ENCODE measurements around the gene TEX19. TPM values are rescaled to one million over a fixed set of nuclear protein-coding genes. Genes with fewer than 3 reads are reported as not detected.

Gene TEX19
- polyA plus RNA-seq, 2 of the 4 experiments (the other 2 are of a cell fraction): 0.43 to 0.50 TPM

DNA sequence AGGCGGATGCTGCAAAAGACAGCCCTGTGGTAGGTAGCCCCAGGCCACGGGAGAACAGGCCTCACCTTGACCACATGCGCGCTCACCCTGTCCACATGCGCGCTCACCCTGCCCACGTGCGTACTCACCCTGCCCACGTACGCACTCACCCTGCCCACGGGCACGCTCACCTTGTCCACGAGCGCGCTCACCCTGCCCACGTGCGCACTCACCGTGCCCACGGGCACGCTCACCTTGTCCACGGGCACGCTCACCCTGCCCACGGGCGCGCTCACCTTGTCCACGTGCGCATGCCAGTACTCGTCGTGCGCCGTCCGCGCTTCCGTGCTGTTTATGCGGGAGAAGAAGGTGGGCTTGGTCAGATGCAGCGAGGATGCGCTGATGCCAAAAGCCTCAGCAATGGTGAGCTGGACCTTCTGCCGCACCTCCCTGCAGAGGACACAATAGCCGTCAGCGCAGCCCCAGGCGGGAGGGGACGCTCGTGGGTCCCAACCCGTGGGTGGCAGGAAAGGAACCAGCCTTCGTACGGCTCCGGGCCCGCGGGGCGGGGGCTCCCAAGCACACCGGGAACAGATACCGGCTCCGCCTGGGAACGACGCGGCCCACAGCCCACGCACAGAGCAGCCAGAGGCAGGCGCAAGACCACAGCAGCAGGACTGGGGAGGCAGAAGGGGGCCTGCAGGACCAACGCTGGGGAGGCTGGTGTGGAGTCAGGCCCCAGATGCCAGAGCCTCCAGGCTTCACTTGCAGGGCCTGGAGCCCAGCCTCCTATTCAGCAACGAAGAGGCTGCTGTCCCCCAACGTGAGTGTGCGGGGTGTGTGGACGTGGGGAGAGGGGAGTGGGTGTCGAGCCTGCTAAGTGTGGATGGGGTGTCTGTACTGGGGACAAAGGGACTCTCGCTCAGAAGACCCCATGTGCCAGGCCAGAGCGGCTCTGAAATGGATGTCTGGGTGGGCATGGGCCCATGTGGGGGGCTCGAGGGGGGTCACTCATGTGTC, 44.9 kb downstream of the TEX19 start:
- TF ChIP-seq, protein P1, sequence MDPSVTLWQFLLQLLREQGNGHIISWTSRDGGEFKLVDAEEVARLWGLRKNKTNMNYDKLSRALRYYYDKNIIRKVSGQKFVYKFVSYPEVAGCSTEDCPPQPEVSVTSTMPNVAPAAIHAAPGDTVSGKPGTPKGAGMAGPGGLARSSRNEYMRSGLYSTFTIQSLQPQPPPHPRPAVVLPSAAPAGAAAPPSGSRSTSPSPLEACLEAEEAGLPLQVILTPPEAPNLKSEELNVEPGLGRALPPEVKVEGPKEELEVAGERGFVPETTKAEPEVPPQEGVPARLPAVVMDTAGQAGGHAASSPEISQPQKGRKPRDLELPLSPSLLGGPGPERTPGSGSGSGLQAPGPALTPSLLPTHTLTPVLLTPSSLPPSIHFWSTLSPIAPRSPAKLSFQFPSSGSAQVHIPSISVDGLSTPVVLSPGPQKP (IDR thresholded peaks at IDR 0.05; ENCODE audit: low read depth, low read length): no peak
- TF ChIP-seq, protein P2, sequence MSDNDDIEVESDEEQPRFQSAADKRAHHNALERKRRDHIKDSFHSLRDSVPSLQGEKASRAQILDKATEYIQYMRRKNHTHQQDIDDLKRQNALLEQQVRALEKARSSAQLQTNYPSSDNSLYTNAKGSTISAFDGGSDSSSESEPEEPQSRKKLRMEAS (IDR thresholded peaks at IDR 0.05): no peak
- no peak for TF ChIP-seq EHMT2 (IDR thresholded peaks at IDR 0.05; ENCODE audit: low read depth)
- TF ChIP-seq HEYL (CRISPR knock-in tag; IDR thresholded peaks at IDR 0.05): no peak
- no peak for TF ChIP-seq HDAC2 (IDR thresholded peaks at IDR 0.05)
- TF ChIP-seq MYC (IDR thresholded peaks at IDR 0.05; ENCODE audit: borderline replicate concordance, low read length): no peak
- no peak for TF ChIP-seq GATA3 (IDR thresholded peaks at IDR 0.05; ENCODE audit: borderline replicate concordance)
- no peak for TF ChIP-seq JUNB (IDR thresholded peaks at IDR 0.05)
- no peak for TF ChIP-seq NPAS2 (CRISPR knock-in tag; IDR thresholded peaks at IDR 0.05; ENCODE audit: borderline replicate concordance)
- no peak for TF ChIP-seq BHLHE40 (IDR thresholded peaks at IDR 0.05; ENCODE audit: low read depth, low read length)
- no peak for TF ChIP-seq CHD2 (IDR thresholded peaks at IDR 0.05; ENCODE audit: low read length, partially characterized antibody)
- TF ChIP-seq CEBPB (IDR thresholded peaks at IDR 0.05): no peak
- TF ChIP-seq, protein P3, sequence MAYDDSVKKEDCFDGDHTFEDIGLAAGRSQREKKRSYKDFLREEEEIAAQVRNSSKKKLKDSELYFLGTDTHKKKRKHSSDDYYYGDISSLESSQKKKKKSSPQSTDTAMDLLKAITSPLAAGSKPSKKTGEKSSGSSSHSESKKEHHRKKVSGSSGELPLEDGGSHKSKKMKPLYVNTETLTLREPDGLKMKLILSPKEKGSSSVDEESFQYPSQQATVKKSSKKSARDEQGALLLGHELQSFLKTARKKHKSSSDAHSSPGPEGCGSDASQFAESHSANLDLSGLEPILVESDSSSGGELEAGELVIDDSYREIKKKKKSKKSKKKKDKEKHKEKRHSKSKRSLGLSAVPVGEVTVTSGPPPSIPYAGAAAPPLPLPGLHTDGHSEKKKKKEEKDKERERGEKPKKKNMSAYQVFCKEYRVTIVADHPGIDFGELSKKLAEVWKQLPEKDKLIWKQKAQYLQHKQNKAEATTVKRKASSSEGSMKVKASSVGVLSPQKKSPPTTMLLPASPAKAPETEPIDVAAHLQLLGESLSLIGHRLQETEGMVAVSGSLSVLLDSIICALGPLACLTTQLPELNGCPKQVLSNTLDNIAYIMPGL (CRISPR knock-in tag; IDR thresholded peaks at IDR 0.05; ENCODE audit: borderline replicate concordance): no peak
- TF ChIP-seq, protein P4, sequence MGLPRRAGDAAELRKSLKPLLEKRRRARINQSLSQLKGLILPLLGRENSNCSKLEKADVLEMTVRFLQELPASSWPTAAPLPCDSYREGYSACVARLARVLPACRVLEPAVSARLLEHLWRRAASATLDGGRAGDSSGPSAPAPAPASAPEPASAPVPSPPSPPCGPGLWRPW (IDR thresholded peaks at IDR 0.05): no peak
- TF ChIP-seq TP53 (CRISPR knock-in tag; IDR thresholded peaks at IDR 0.05): no peak
- no peak for TF ChIP-seq PHF8 (IDR thresholded peaks at IDR 0.05; ENCODE audit: borderline replicate concordance, low read depth)
- FAIRE-seq (no peak), DNase-seq (ENCODE audit: low read depth in 1 of 2, low spot score in 1 of 2) (no peak), ATAC-seq (no peak; a peak in 1 of 6 replicates)
- no peak overlapping the region for H3K27ac ChIP-seq
- ChIA-PET CTCF (interaction anchor here (1.9 to 2.4 kb wide), 2 partner anchors 10 to 11 kb away, joined by 8 to 21 read pairs; no protein-coding TSS in a partner anchor), POLR2A (no interaction called here)
- WGBS (ENCODE audit: missing lambda C conversion rate): 93% methylated on average over 67 of the region's 67 CpGs
- no peak overlapping the region for H3K4me3 ChIP-seq
- H3K9me3 ChIP-seq: no peaks in the 10 kb centered on the region
- peaks cover 7% of the 10 kb centered on the region for H3K4me1 ChIP-seq
- no peak overlapping the region for H3K4me2 ChIP-seq

DNA sequence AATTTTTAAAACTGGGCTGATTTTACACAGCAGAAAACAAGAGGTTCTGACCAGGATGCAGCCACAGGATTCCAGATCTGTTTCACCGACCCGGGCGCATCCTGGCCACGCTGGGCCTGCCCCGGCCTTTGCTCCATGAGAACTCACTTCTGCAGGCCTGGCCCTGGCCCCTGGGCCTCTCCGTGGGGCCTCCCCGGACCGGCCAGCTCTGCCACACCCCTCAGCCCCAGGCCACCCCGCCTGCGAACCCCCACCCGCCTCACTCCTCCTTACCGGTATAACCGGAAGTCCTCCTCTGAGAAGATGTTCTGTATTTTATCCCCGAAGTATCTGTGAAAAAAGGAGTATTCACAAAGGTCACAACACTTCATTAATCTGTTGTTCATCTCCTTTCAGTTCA, 46.0 kb downstream of the TEX19 start:
- Histone ChIP-seq H3K4me3 (no peak overlapping the region), H3K4me2 (no peak overlapping the region), H3K4me1 (peaks cover 7% of the 10 kb centered on the region), H3K27ac (no peak overlapping the region), H3K9me3 (no peaks in the 10 kb centered on the region)
- TF ChIP-seq, protein P1 (IDR thresholded peaks at IDR 0.05; ENCODE audit: low read depth, low read length): no peak
- TF ChIP-seq FOXS1 (CRISPR knock-in tag; IDR thresholded peaks at IDR 0.05) (no peak), RNF2 (IDR thresholded peaks at IDR 0.05; ENCODE audit: borderline replicate concordance, low read depth) (no peak), EHMT2 (IDR thresholded peaks at IDR 0.05; ENCODE audit: low read depth) (no peak), CBX2 (IDR thresholded peaks at IDR 0.05; ENCODE audit: borderline replicate concordance, low read depth) (no peak), JUNB (IDR thresholded peaks at IDR 0.05) (no peak), HOXA7 (CRISPR knock-in tag; IDR thresholded peaks at IDR 0.05) (no peak), CHD4 (IDR thresholded peaks at IDR 0.05; ENCODE audit: borderline replicate concordance) (no peak), HEYL (CRISPR knock-in tag; IDR thresholded peaks at IDR 0.05) (no peak)
- TF ChIP-seq, protein P5, sequence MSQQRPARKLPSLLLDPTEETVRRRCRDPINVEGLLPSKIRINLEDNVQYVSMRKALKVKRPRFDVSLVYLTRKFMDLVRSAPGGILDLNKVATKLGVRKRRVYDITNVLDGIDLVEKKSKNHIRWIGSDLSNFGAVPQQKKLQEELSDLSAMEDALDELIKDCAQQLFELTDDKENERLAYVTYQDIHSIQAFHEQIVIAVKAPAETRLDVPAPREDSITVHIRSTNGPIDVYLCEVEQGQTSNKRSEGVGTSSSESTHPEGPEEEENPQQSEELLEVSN (IDR thresholded peaks at IDR 0.05; ENCODE audit: borderline replicate concordance, low read depth): no peak
- ChIA-PET CTCF (interaction anchor here (1.1 to 2.7 kb wide), 4 partner anchors 10 to 169 kb away, joined by 3 to 21 read pairs (median 10); no protein-coding TSS in a partner anchor), POLR2A (no interaction called here)
- FAIRE-seq (no peak), ATAC-seq (no peak), DNase-seq (ENCODE audit: low read depth in 1 of 2, low spot score in 1 of 2) (no peak)
- WGBS (ENCODE audit: missing lambda C conversion rate): 92% methylated on average over 14 of the region's 14 CpGs

Data from A549 (cell line).